ENCODE data around the gene MAD1L1. TPM values are rescaled to one million over a fixed set of nuclear protein-coding genes. Genes with fewer than 3 reads are reported as not detected.

The MAD1L1 gene
- total and polyA plus RNA-seq, 4 donors: 12.8 to 20.7 (median 16.5) TPM

- Histone ChIP-seq H3K9ac (ENCODE audit: low read depth in 1 of 2, low read length in 2 of 2) (no peak overlapping the region), H3K4me3 (ENCODE audit: low read depth in 1 of 3, low read length in 3 of 3) (no peak overlapping the region), H3K9me3 (ENCODE audit: control insufficient read depth in 4 of 4, low read length in 3 of 4) (no peaks in the 10 kb centered on the region), H3K27me3 (ENCODE audit: control insufficient read depth in 4 of 4, insufficient read depth in 4 of 4, low read length in 3 of 4) (no peaks in the 10 kb centered on the region), H3K36me3 (ENCODE audit: control insufficient read depth in 4 of 4, insufficient read depth in 3 of 4, low read depth in 1 of 4, low read length in 3 of 4) (no peaks in the 10 kb centered on the region), H3K4me1 (ENCODE audit: control insufficient read depth in 4 of 4, insufficient read depth in 4 of 4, low read length in 3 of 4) (peaks cover 0 to 2% (median 0%) of the 10 kb centered on the region in 4 donors), H3K27ac (ENCODE audit: low read depth in 1 of 2, low read length in 2 of 2) (no peak overlapping the region)
- TF ChIP-seq GABPA (IDR thresholded peaks at IDR 0.05 in 1 of 2, conservative IDR thresholded peaks at IDR 0.05 in 1 of 2) (no peak), MAX (IDR thresholded peaks at IDR 0.05) (no peak), SP1 (IDR thresholded peaks at IDR 0.05) (no peak), CTCF (IDR thresholded peaks at IDR 0.05; ENCODE audit: low read depth, low read length, missing input control) (no peak), ATF3 (IDR thresholded peaks at IDR 0.05) (no peak), FOXA2 (IDR thresholded peaks at IDR 0.05) (no peak), HNF4A (conservative IDR thresholded peaks at IDR 0.05) (no peak), ZBTB33 (IDR thresholded peaks at IDR 0.05) (no peak), TAF1 (conservative IDR thresholded peaks at IDR 0.05) (no peak), RXRA (IDR thresholded peaks at IDR 0.05) (no peak), NR2F2 (IDR thresholded peaks at IDR 0.05) (no peak), EGR1 (IDR thresholded peaks at IDR 0.05; ENCODE audit: low read depth in 2 of 2) (no peak), YY1 (IDR thresholded peaks at IDR 0.05) (no peak), HNF4G (IDR thresholded peaks at IDR 0.05) (no peak), RAD21 (IDR thresholded peaks at IDR 0.05) (no peak), REST (IDR thresholded peaks at IDR 0.05) (no peak), FOXA1 (IDR thresholded peaks at IDR 0.05) (no peak), JUND (IDR thresholded peaks at IDR 0.05) (no peak)
- 98% methylated on average over 19 of the region's 19 CpGs for WGBS
- DNase-seq (ENCODE audit: low spot score): no peak
These were observed 130.9 kb downstream of the MAD1L1 start for GRCh38 chr7:2101630-2102374.
